ENCODE measurements around the gene DNM3. TPM values are rescaled to one million over a fixed set of nuclear protein-coding genes. Genes with fewer than 3 reads are reported as not detected.

The DNM3 gene
- total and polyA plus RNA-seq, 10 of the 15 experiments (the other 5 are each of a cell fraction or from before 2014, with no cell fraction given), result 0.03 to 1.5 (median 0.08) TPM; not detected in 3

GRCh38 chr1:172453607-172454006 lies 612.3 kb downstream of the DNM3 start:
- no peak overlapping the region for H3K4me2 ChIP-seq (ENCODE audit: control insufficient read depth, insufficient read depth)
- no peaks in the 10 kb centered on the region for H3K9me3 ChIP-seq (replicated peaks; ENCODE audit: control insufficient read depth, insufficient read depth, low read length)
- no peaks in the 10 kb centered on the region for H3K36me3 ChIP-seq (ENCODE audit: control insufficient read depth in 2 of 2, insufficient read depth in 2 of 2, low read length in 1 of 2)
- TF ChIP-seq ZBTB11 (CRISPR knock-in tag; IDR thresholded peaks at IDR 0.05) (no peak), NR2C1 (IDR thresholded peaks at IDR 0.05) (no peak), E2F8 (IDR thresholded peaks at IDR 0.05; ENCODE audit: low read depth, partially characterized antibody) (no peak), NFYB (IDR thresholded peaks at IDR 0.05; ENCODE audit: insufficient read depth, low read depth, low read length) (no peak), MLLT1 (IDR thresholded peaks at IDR 0.05) (no peak), CREB1 (IDR thresholded peaks at IDR 0.05; ENCODE audit: low read depth) (no peak), ESRRA (IDR thresholded peaks at IDR 0.05; ENCODE audit: low read length) (no peak), PML (IDR thresholded peaks at IDR 0.05; ENCODE audit: low read length) (no peak), HDAC2 (IDR thresholded peaks at IDR 0.05) (no peak), CUX1 (IDR thresholded peaks at IDR 0.05; ENCODE audit: insufficient replicate concordance, low read depth, low read length) (no peak)
- no peaks in the 10 kb centered on the region for H3K79me2 ChIP-seq (ENCODE audit: control insufficient read depth, insufficient read depth, low read length)
- POLR2A ChIA-PET, result no interaction called here
- H3K9ac ChIP-seq (ENCODE audit: control insufficient read depth, insufficient read depth, low read length), result no peak overlapping the region
- RAD21 ChIA-PET (ENCODE audit: unreplicated experiment), result interaction anchor here (0.8 kb wide), 1 partner anchor 264 kb away, joined by 3 read pairs; no protein-coding TSS in a partner anchor
- intact Hi-C loops (cut with micrococcal nuclease; ENCODE audit: unreplicated experiment) (loop anchor here (10.0 kb wide), 1 partner anchor 131 kb away; no protein-coding TSS in a partner anchor), in situ Hi-C loops (cut with MboI) (loop anchor here (5.0 kb wide), 1 partner anchor 264 kb away; no protein-coding TSS in a partner anchor)
- SMC1A ChIA-PET (ENCODE audit: uncharacterized antibody, unreplicated experiment), result interaction anchor here (1.1 kb wide), 1 partner anchor 9 kb away, joined by 3 read pairs; no protein-coding TSS in a partner anchor
- no TSS peak for BruUV-seq (replicated peaks)
- no peak for DNase-seq (ENCODE audit: low read depth, low spot score)
- ATAC-seq, result no peak
- no peak for FAIRE-seq
- no peaks in the 10 kb centered on the region for H3K4me1 ChIP-seq (ENCODE audit: control insufficient read depth, insufficient read depth, low read length)
- no peak overlapping the region for H3K27ac ChIP-seq (ENCODE audit: control insufficient read depth, insufficient read depth)
- 0% methylated on average over 1 of the region's 1 CpG for WGBS (ENCODE audit: insufficient coverage, insufficient replicate concordance, low lambda C conversion rate, missing lambda C conversion rate)
- no peak overlapping the region for H3K4me3 ChIP-seq
- no peaks in the 10 kb centered on the region for H4K20me1 ChIP-seq (ENCODE audit: control insufficient read depth, insufficient read depth)
- peaks cover 0 to 3% of the 10 kb centered on the region in 2 experiments for H3K27me3 ChIP-seq (replicated peaks in 1 of 2; ENCODE audit: control insufficient read depth in 2 of 2, insufficient read depth in 2 of 2, low read length in 1 of 2)
- no peak overlapping the region for H2AFZ ChIP-seq (ENCODE audit: control insufficient read depth, low read depth, low read length)
- CTCF ChIA-PET, result interaction anchor here (1.9 to 5.9 kb wide), 3 partner anchors 9 to 266 kb away, joined by 7 to 48 read pairs (median 12); partner anchors contain the start of gene PIGC

All from GM12878 (cell line).